ENCODE measurements around the gene FOXO4. TPM values are rescaled to one million over a fixed set of nuclear protein-coding genes. Genes with fewer than 3 reads are reported as not detected.

The FOXO4 gene
- total and polyA plus RNA-seq, 2 of the 13 experiments (the other 11 are each of a cell fraction or from before 2014, with no cell fraction given): 5.1 to 5.7 TPM

DNA sequence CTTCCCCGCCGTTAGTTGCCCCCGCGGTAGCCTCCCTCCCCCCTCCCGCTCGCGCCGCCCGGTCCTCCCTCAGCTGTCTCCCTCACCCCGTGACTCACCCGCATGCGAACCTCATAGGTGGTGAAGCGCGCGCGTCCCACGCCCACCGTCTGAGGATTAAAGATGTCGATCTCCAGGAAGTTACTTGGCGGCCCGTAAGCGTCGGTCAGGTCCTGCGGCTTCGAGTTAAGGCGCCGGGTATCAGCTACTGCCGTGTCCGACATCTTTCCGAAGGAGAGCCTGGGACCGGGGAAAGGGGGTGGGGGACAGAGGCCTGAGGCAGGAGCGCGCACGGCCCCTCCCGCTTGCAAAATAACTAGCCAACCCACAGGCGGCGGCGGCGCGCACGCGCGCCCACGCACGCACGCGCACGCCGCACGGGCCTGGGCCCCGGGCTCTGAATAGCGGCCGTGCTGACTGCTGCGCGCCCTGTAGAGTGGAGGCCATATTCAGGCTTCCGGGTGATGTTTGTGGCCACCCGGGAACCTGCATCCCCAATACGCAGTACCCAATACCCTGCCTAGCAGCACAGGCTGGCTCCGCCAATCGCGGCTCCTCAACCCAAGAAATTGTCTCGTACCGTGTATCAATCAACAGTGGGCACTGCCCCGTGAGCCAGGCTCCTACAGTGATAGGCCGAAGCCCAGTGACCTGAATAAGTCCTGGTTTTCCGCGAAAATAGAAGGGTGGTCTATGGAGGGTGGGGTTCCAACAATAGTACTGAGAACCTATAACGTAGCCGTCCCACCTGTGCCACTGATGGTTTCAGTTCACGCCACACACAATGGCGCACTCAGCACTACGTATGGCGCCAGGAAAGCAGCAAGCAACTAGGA lies 27.4 kb upstream of the FOXO4 start, which contains the start of gene SNX12 (continued):
- TF ChIP-seq, protein P1, sequence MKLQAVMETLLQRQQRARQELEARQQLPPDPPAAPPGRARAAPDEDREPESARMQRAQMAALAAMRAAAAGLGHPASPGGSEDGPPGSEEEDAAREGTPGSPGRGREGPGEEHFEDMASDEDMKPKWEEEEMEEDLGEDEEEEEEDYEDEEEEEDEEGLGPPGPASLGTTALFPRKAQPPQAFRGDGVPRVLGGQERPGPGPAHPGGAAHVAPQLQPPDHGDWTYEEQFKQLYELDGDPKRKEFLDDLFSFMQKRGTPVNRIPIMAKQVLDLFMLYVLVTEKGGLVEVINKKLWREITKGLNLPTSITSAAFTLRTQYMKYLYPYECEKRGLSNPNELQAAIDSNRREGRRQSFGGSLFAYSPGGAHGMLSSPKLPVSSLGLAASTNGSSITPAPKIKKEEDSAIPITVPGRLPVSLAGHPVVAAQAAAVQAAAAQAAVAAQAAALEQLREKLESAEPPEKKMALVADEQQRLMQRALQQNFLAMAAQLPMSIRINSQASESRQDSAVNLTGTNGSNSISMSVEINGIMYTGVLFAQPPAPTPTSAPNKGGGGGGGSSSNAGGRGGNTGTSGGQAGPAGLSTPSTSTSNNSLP (IDR thresholded peaks at IDR 0.05; ENCODE audit: low read depth, low read length): no peak
- no peak for TF ChIP-seq PHB2 (IDR thresholded peaks at IDR 0.05; ENCODE audit: partially characterized antibody)
- no peak for TF ChIP-seq ZFP36 (IDR thresholded peaks at IDR 0.05; ENCODE audit: borderline replicate concordance, low read depth, low read length, partially characterized antibody)
- TF ChIP-seq, protein P2, sequence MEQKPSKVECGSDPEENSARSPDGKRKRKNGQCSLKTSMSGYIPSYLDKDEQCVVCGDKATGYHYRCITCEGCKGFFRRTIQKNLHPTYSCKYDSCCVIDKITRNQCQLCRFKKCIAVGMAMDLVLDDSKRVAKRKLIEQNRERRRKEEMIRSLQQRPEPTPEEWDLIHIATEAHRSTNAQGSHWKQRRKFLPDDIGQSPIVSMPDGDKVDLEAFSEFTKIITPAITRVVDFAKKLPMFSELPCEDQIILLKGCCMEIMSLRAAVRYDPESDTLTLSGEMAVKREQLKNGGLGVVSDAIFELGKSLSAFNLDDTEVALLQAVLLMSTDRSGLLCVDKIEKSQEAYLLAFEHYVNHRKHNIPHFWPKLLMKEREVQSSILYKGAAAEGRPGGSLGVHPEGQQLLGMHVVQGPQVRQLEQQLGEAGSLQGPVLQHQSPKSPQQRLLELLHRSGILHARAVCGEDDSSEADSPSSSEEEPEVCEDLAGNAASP (CRISPR knock-in tag; IDR thresholded peaks at IDR 0.05; ENCODE audit: borderline replicate concordance): no peak
- TF ChIP-seq FOXK1 (CRISPR knock-in tag; IDR thresholded peaks at IDR 0.05; ENCODE audit: borderline replicate concordance, low read depth): peak; percentile 86; the same call in 1 of the 2 replicates
- TF ChIP-seq, protein P3, sequence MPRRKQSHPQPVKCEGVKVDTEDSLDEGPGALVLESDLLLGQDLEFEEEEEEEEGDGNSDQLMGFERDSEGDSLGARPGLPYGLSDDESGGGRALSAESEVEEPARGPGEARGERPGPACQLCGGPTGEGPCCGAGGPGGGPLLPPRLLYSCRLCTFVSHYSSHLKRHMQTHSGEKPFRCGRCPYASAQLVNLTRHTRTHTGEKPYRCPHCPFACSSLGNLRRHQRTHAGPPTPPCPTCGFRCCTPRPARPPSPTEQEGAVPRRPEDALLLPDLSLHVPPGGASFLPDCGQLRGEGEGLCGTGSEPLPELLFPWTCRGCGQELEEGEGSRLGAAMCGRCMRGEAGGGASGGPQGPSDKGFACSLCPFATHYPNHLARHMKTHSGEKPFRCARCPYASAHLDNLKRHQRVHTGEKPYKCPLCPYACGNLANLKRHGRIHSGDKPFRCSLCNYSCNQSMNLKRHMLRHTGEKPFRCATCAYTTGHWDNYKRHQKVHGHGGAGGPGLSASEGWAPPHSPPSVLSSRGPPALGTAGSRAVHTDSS (CRISPR knock-in tag; conservative IDR thresholded peaks at IDR 0.05): no peak
- no peak for TF ChIP-seq IRX3 (CRISPR knock-in tag; IDR thresholded peaks at IDR 0.05; ENCODE audit: borderline replicate concordance, low read depth)
- peak; percentile 76; the same call in 1 of the 2 replicates for TF ChIP-seq ZNF263 (CRISPR knock-in tag; IDR thresholded peaks at IDR 0.05)
- TF ChIP-seq, protein P4, sequence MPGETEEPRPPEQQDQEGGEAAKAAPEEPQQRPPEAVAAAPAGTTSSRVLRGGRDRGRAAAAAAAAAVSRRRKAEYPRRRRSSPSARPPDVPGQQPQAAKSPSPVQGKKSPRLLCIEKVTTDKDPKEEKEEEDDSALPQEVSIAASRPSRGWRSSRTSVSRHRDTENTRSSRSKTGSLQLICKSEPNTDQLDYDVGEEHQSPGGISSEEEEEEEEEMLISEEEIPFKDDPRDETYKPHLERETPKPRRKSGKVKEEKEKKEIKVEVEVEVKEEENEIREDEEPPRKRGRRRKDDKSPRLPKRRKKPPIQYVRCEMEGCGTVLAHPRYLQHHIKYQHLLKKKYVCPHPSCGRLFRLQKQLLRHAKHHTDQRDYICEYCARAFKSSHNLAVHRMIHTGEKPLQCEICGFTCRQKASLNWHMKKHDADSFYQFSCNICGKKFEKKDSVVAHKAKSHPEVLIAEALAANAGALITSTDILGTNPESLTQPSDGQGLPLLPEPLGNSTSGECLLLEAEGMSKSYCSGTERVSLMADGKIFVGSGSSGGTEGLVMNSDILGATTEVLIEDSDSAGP (CRISPR knock-in tag; IDR thresholded peaks at IDR 0.05; ENCODE audit: borderline replicate concordance): no peak
- TF ChIP-seq ZNF83 (CRISPR knock-in tag; IDR thresholded peaks at IDR 0.05; ENCODE audit: borderline replicate concordance): no peak
- TF ChIP-seq ZBTB20 (CRISPR knock-in tag; IDR thresholded peaks at IDR 0.05; ENCODE audit: borderline replicate concordance, low read depth): no peak
- TF ChIP-seq ZNF766 (CRISPR knock-in tag; IDR thresholded peaks at IDR 0.05; ENCODE audit: borderline replicate concordance): no peak
- 0 out of 2 replicates have a peak, but pooled peaks have one; percentile 17 for TF ChIP-seq FOXJ3 (CRISPR knock-in tag; IDR thresholded peaks at IDR 0.05; ENCODE audit: borderline replicate concordance)
- TF ChIP-seq, protein P5, sequence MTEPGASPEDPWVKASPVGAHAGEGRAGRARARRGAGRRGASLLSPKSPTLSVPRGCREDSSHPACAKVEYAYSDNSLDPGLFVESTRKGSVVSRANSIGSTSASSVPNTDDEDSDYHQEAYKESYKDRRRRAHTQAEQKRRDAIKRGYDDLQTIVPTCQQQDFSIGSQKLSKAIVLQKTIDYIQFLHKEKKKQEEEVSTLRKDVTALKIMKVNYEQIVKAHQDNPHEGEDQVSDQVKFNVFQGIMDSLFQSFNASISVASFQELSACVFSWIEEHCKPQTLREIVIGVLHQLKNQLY (CRISPR knock-in tag; IDR thresholded peaks at IDR 0.05): no peak
- TF ChIP-seq, protein P6, sequence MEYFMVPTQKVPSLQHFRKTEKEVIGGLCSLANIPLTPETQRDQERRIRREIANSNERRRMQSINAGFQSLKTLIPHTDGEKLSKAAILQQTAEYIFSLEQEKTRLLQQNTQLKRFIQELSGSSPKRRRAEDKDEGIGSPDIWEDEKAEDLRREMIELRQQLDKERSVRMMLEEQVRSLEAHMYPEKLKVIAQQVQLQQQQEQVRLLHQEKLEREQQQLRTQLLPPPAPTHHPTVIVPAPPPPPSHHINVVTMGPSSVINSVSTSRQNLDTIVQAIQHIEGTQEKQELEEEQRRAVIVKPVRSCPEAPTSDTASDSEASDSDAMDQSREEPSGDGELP (IDR thresholded peaks at IDR 0.05; ENCODE audit: borderline replicate concordance, low read depth): peak; percentile 44; the same call in 1 of the 2 replicates
- TF ChIP-seq ZNF605 (CRISPR knock-in tag; IDR thresholded peaks at IDR 0.05): no peak
- no peak for TF ChIP-seq ZNF589 (CRISPR knock-in tag; conservative IDR thresholded peaks at IDR 0.05)
- TF ChIP-seq, protein P7, sequence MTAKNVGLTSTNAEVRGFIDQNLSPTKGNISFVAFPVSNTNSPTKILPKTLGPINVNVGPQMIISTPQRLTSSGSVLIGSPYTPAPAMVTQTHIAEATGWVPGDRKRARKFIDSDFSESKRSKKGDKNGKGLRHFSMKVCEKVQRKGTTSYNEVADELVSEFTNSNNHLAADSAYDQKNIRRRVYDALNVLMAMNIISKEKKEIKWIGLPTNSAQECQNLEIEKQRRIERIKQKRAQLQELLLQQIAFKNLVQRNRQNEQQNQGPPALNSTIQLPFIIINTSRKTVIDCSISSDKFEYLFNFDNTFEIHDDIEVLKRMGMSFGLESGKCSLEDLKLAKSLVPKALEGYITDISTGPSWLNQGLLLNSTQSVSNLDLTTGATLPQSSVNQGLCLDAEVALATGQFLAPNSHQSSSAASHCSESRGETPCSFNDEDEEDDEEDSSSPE (CRISPR knock-in tag; IDR thresholded peaks at IDR 0.05): peak; percentile 54; the same call in 1 of the 2 replicates

All from HepG2 (cell line).